HG02588 (cell line): ENCODE measurements around the gene DDX6.
"Not testable (repeated sequence)": the region's sequence is repeated elsewhere in the genome, so short reads cannot be mapped to it uniquely, and the experiment has no call there.

ENCODE experiments used
- ATAC-seq: cut with Tn5 transposase; IDR thresholded peaks from one replicate; pipeline ENCODE4 v1.9.1; 2021; ENCODE audit warnings: mild to moderate bottlenecking, moderate library complexity; ENCODE audit not compliant: unreplicated experiment

DDX6 gene

DNA sequence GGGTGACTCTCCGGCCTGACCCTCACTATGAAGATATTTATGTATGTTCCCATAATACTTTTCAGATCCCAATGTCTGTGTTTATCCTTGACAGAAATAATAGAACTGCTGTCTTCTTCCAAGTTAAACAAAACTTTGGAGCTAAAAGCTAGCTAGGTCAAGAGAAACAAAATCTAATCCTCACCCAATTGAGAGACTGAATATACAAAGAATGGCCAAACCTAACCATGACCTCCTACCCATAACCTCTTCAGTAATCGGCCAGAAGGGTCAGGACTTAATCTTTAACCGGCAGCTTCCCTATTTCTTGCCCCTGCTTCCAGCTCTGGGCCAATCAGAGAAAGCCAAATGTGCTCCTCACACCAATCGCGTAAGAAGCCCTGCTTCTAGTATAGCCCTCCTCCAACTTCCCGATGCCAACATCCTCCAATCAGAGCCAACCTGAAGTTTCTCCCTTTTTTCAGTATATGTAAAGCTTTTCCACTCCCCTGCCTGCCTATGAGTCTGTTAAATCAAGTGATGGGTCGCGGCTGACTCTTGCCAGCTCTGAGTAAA lies 1.7 kb upstream of the DDX6 start:
- peak; percentile 56 for ATAC-seq

- no peak for ATAC-seq
Measured at GRCh38 chr11:118791961-118792569, 1.1 kb upstream of the DDX6 start.

DNA sequence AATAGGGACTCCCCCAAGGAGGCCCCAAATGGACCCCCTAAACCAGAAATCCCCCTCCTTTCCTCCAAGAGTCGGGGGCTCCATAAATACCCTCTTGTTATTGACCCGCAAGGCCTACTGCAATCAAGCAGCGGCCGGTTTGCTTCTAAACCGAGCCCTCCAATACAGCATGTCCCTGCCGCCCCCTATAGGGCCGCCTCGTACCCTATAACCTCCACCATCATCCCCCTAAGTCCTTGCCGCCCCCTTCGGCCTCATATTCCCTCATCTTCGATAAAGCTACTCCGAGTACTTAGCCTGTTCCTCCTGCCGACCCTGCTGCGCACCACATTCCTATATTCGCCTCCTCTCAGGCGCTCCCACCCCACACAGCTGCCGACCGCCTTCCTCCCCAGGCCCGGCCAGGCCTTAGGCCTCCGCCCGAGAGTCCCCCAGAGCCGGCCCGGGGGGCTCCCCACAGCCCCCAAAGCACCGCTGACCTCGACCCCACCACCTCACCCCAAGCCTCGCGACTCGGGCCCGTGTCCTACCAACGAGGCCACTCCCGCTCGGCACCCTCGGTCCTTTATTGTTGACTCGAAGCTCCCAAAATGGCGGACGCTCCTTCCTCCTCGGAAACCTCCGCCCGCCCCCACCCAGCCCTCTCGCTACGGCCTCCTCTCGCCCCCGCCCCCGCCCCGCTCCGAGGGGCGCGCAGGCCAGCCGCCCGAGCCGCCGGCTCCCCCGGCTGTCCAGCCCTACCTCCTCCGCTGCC lies 430 bp downstream of the DDX6 start:
- peak; percentile 19 for ATAC-seq

DNA sequence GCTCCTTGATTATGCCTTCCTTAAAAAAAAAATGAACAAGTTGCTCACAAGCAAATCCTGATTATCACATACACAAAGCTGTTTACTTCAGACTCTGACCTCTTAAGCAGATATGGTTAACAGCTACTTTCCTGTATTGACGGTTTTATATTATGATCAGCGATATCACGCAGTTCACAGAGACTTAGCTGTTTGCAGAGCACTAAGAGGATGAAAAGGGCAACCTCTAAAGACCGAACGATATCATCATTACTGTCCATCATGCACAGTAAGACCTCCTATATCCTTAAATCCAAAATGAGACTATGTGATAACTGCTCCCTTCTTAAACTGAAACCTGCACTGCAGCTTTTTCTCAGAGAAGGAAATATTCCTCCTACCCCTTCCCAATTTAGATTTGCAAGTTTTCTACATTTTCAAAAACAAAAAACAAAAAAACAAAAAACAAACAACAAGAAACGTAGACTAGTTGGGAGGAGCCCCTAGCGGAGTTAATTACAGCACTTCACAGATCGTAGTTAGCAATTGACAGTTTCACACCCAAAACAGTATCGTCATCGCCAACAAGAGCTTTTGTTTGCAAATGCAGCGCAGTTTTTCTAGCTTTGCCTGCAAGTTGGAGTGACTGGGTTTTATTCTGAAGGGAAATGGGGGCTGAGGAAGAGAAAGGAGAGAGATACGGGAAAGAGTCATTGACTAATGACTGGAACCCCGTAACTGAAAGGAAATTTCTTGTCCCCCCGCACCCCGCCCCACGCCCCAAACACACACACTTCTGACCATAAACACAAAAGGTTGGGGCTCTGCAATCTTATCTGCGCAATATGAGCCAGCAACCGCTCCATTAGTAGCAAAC lies 1.2 kb downstream of the DDX6 start:
- no peak for ATAC-seq

DNA sequence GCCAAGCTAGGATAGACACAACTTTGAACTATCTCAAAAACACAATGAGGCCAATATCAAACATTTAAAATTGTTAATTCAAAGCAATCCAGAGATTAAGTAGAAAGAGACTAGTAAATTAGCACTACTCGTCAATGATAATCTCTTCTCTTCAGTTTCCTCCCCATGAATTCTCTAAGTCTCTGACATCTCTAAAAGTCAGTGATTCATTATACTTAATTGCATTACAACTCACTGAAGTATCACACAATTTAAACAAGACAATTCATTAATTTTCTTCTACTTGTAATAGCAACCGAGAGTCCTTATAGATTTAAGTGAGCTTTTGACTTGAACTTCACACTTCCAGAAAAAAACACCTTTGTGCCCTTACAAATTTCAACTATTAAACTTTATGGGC lies 4.3 kb downstream of the DDX6 start:
- ATAC-seq, result no peak

DNA sequence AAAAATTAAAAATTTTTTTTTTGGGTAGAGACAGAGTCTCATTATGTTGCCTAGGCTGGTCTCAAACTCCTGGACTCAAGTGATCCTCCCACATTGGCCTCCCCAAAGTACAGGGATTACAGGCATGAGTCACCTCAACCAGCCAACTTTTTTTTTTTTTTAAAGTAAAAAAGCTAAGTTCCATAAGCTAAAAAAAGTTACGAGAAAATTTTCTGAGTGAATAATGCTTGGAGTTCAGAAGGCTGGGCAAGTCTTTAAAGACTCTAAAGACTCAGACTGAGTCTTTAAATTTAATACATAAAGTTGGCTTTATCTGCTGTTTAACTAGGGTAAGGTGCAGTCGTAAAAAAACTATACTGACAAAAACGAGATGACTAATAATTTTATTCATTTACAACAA lies 5.6 kb downstream of the DDX6 start:
- ATAC-seq, result no peak

DNA sequence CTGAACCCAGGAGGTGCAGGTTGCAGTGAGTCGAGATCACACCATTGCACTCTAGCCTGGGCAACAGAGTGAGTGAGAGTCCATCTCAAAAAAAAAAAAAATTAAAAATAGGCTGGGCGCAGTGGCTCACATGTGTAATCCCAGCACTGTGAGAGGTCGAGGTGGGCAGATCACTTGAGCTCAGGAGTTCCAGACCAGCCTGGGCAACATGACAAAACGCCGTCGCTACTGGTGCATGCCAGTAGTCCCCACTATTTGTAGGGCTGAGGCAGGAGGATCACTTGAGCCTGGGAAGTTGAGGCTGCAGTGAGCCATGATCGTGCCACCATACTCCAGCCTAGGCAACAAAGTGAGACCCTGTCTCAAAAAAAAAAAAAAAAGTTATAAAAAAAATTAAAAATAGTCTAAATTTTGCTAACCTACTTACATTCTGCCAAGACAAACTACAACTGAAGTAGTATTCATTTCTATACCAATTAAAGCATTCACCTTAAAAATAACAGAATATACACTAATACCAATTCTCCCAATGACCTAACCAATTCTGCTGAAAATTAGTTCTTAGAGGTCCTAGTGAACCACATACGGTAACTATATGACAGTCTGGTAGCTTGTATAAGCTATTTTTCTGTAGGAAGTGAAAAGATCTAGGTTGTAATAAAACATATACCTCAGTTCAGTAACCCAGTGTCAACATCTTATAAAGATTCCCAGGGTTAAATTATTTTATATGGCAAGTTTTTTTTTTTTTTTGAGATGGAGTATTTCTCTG lies 7.1 kb downstream of the DDX6 start:
- ATAC-seq, result no peak

GRCh38 chr11:118783324-118783723 lies 7.6 kb downstream of the DDX6 start:
- not testable (repeated sequence) for ATAC-seq

DNA sequence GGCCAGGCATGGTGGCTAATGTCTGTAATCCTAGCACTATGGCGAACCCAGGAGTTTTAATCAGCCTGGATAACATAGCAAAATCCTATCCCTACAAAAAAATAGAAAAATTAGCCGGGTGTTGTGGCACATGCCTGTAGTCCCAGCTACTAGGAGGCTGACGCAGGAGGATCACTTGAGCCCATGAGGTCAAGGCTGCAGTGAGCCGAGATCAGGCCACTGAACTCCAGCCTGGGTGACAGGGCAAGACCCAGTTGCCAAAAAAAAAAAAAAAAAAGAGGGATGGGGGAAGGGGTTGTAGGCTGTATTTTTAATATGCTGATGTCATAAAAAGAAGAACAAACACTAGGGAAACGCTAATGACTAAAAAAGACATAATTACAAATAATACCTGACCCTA lies 12.1 kb downstream of the DDX6 start:
- no peak for ATAC-seq

- no peak for ATAC-seq
Measured at GRCh38 chr11:118774032-118774431, 16.9 kb downstream of the DDX6 start.

- ATAC-seq, result no peak
Measured at GRCh38 chr11:118771547-118772288, 19.2 kb downstream of the DDX6 start.

DNA sequence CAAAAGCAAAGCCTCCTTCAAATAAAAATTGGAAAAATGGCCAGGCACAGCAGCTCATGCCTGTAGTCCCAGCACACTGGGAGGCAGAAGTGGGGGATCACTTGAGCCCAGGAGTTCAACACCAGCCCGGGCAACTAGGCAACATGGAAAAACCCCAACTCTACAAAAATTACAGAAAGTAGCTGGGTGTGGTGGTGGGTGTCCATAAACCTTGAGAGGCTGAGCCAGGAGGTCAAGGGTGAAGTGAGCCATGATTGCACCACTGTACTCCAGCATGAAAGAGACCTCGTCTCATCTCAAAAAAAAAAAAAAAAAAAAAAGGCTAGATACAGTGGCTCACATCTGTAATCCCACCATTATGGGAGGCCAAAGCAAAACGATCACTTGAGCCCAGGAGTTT lies 22.3 kb downstream of the DDX6 start:
- no peak for ATAC-seq

DNA sequence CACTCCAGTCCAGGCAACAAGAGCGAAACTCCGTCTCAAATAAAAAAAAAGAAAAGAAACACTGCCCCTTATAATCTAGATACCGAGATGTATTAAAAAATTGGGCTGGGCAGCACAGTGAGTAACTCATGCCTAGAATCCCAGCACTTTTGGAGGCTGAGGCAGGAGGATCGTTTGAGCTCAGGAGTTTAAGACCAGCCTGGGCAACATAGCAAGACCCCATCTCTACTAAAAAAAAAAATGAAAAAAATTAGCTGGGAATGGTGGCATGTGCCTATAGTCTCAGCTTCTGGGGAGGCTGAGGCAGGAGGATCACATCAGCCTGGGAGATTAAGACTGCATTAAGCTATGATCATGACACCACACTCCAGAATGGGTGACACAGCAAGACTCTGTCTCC lies 24.9 kb downstream of the DDX6 start:
- ATAC-seq, result no peak

GRCh38 chr11:118765095-118765691 lies 25.8 kb downstream of the DDX6 start:
- not testable (repeated sequence) for ATAC-seq

DNA sequence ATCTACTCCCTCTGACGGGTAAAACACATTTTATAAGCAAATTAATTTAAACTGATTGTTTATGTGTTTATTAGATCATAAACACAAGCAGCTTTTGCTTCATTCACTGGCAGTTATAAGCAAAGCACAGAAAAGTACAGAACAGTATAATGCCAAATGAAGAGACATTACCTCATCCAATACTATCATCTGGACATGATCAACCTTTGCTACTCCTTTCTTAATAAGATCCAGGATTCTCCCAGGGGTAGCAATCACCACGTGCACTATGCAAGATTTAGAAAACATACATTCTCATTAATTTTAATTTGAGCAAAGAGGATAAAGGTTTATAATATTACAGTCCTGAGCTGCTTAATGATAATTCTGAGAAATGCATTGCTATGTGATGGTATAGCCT lies 27.9 kb downstream of the DDX6 start:
- no peak for ATAC-seq

GRCh38 chr11:118761981-118762380 lies 29.0 kb downstream of the DDX6 start:
- not testable (repeated sequence) for ATAC-seq

GRCh38 chr11:118757876-118758399 lies 33.0 kb downstream of the DDX6 start:
- ATAC-seq, result no peak

DNA sequence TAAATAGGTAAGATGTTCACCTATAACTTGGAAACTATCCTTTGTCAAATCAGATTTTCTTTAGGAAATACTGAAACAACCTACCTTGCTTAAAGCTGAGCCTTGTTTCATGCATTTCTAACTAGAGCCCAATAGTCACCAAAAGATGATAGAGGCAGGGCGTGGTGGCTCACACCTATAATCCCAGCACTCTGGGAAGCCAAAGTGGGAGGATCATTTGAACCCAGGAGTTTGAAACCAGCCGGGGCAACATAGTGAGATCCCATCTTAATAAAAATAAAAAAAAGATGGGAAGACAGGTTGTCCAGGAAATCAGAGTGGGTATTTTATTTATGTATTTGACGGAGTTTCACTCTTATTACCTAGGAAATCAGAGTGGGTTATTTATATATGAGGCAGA lies 38.3 kb downstream of the DDX6 start:
- ATAC-seq, result no peak

DNA sequence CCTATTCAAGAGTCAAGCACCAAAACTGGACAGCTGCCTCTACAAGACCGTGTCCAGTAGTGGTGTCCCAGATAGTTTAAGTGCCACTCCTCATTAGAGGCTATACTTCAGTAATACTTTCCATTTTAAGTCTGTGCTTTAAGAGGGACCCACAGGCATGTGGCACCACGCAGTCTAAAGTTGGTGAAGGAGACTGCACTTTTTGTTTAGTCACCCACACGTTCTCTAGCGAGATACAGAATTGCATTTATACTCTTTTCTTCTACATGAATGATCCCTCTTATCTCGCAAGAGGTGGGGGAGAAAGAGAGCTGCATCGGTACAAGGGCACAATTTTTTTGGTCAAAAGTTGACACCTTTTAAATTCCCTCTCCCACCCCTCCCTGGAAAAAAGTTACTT lies 41.5 kb downstream of the DDX6 start:
- no peak for ATAC-seq
